ENCODE measurements around the gene SPINT1.

Gene SPINT1

DNA sequence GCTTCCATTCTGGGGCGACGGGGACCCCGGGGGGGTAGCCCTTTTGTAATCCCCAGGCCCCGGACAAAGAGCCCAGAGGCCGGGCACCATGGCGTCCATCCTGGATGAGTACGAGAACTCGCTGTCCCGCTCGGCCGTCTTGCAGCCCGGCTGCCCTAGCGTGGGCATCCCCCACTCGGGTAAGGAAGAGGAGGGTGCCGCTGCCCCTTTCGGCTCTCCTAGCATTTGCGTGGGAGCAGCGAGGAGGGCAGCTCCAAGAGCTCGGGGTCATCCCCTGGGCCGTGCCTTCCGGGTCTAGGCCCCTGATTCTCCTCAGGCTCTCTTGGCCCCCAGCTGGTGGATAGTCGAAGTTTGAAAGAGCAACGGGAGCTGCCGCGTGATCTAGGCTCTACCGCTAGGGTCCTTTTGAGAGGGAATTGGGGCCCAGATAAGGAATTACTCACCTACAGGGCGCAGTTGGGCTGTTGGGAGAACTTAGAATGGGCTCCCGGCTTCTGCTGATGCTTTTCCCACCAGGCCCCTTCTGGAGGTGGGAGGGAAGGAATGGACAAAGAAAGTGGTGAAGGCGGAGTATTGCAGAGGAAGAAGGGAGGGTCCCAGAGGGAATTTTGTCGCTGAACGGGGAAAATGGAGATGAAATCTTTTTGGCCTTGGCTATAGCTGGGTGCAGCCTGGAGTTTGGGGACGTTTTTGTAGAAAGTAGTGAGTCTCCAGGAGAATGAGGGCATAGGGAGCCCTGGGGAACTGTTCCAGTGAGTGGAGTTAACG is 51.0 kb downstream of the SPINT1 start:
- peak; percentile 53 to 70 for DNase-seq

DNA sequence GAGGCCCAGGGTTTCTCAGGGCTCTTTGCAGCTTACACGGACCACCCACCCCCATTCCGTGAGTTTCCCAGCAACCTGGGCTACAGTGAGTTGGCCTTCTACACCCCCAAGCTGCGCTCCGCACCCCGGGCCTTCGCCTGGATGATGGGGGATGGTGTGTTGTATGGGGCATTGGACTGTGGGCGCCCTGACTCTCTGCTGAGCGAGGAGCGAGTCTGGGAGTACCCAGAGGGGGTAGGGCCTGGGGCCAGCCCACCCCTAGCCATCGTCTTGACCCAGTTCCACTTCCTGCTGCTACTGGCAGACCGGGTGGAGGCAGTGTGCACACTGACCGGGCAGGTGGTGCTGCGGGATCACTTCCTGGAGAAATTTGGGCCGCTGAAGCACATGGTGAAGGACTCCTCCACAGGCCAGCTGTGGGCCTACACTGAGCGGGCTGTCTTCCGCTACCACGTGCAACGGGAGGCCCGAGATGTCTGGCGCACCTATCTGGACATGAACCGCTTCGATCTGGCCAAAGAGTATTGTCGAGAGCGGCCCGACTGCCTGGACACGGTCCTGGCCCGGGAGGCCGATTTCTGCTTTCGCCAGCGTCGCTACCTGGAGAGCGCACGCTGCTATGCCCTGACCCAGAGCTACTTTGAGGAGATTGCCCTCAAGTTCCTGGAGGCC is 55.8 kb downstream of the SPINT1 start:
- no peak for DNase-seq

DNA sequence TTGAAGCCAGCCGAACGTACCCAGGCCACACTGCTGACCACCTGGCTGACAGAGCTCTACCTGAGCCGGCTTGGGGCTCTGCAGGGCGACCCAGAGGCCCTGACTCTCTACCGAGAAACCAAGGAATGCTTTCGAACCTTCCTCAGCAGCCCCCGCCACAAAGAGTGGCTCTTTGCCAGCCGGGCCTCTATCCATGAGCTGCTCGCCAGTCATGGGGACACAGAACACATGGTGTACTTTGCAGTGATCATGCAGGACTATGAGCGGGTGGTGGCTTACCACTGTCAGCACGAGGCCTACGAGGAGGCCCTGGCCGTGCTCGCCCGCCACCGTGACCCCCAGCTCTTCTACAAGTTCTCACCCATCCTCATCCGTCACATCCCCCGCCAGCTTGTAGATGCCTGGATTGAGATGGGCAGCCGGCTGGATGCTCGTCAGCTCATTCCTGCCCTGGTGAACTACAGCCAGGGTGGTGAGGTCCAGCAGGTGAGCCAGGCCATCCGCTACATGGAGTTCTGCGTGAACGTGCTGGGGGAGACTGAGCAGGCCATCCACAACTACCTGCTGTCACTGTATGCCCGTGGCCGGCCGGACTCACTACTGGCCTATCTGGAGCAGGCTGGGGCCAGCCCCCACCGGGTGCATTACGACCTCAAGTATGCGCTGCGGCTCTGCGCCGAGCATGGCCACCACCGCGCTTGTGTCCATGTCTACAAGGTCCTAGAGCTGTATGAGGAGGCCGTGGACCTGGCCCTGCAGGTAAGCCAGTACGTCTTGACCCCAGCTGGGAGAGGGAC is 56.6 kb downstream of the SPINT1 start:
- DNase-seq: no peak

DNA sequence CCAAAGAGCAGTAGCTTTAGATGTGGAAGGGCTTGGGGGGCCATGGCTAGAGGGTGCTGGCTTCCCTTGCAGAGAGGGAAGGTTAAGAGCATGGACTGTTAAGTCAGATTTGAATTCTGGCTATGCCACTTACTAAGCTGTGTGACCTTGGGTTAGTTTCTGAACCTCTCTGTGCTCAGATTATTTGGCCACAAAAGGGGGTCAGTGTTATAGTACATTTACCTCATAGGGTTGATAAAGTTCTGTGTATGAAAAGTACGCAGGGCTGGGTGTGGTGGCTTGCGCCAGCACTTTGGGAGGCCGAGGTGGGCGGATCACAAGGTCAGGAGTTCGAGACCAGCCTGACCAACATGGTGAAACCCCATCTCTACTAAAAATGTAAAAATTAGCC is 57.2 kb downstream of the SPINT1 start:
- no peak for DNase-seq

DNA sequence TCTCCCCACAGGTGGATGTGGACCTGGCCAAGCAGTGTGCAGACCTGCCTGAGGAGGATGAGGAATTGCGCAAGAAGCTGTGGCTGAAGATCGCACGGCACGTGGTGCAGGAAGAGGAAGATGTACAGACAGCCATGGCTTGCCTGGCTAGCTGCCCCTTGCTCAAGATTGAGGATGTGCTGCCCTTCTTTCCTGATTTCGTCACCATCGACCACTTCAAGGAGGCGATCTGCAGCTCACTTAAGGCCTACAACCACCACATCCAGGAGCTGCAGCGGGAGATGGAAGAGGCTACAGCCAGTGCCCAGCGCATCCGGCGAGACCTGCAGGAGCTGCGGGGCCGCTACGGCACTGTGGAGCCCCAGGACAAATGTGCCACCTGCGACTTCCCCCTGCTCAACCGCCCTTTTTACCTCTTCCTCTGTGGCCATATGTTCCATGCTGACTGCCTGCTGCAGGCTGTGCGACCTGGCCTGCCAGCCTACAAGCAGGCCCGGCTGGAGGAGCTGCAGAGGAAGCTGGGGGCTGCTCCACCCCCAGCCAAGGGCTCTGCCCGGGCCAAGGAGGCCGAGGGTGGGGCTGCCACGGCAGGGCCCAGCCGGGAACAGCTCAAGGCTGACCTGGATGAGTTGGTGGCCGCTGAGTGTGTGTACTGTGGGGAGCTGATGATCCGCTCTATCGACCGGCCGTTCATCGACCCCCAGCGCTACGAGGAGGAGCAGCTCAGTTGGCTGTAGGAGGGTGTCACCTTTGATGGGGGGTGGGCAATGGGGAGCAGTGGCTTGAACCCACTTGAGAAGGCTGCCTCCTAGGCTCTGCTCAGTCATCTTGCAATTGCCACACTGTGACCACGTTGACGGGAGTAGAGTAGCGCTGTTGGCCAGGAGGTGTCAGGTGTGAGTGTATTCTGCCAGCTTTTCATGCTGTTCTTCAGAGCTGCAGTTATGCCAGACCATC is 59.0 kb downstream of the SPINT1 start:
- peak in 1 of 2 donors; percentile 58 for DNase-seq

DNA sequence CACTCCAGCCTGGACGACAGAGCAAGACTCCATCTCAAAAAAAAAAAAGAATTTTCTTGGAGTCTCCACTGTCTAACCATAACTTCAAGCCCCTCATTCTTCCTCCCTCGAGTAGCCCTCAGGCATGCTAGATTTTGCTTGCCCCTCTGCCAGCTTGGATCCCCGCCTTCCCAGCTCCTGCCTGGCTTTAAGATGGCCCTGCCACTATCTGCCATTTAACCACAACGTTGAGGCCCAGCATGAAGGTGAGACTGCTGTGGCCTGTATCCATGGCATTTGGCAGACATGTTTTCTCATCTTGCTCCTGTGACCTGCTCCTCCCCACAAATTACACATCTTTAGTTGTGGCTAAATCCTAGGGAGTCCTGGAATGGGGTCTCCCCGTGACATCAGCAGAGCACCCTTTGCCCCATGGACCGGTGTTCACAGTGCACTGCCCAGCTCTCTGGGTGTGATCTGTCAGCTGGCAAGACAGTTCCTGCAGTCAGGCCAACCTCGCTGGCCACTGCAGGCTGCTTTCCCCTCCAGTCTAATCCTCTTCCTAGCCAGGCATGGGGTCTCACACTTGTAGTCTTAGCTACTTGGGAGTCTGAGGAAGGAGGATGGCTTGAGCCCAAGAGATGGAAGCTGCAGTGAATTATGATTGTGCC is 60.8 kb downstream of the SPINT1 start:
- DNase-seq: no peak

DNA sequence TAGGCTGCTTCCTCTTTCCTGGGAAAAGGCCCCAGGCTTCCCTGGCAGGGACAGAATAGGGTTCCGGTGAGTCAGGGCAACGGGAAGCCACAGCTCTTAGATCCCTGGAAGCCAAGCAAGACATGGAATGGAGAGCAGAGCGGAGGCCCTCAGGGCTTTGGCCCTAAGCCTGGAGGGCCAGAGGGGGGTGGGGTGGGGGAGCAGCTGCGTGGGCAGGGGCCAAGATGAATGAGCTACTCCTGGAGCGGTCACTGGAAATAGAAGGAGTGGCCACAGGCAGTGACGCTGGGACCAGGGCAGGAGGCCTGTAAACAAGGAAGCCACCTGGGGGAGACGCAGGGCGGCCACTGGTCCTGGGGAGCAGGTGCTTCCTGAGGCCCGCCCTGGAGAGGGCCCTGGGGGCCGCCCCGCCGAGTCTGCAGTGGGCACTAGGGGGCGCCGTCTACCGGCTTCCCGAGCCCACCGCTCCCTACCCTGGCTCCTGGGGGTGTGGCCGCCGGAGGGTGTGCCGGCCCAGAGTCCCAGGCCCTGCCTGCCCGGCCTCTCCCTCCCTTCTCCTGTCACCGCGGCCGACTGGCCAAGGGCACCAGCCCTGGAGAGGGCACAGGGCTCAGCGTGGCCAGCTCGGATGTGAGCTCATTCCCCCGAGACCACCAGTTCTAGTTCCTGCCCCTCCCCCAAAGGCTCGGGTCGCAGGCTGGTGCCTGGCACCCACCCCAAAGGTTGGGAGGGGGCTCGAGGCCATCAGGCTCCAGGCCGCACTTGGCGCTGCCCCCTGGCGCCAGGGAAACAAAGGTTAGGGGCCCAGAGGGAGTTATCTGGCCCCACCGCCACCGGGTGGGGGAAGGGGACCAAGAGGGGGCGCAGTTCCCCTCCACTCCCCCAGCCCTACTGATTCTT is 62.5 kb downstream of the SPINT1 start:
- peak; percentile 78 to 82 for DNase-seq

DNA sequence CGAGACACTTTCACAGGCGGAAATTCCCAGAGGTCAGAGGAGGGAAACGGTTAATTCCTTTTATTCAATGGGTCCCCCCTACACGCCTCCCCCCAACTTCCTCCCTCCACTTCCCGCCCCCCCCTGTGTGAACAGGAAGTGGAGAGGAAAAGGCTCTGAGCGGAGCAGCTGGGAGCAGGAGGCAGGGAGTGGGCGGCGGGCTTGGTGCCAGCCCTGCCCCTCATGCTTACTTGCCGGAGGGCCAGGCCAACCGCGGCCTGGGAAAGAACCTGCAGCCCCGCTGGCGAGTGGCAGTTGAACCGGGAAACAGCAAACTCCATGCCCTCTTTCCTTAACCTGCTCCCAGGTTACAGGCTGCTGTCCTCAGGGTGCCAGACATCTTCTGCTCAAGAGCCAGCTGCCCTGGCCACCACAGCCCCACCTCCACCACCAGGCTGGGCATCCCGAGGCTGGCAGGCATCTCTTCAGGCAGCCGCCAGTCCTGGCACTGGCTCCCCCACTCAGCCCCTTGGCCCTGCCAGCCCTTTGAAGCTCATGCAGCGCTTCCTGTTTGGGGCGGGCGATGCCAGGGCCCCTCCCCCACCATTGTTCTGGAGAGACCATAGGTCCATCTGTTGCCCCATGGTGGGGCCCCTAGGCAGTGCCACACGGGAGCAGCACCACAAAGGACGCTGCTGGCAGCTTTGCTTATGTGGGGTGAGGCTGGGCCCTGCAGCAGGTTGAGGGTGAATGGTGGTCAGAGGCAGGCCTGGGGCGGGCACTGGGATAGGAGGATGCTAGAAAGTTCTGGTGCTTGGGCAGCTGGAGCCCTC is 63.3 kb downstream of the SPINT1 start:
- DNase-seq: peak; percentile 65 to 72
